GM19025 (cell line): ENCODE measurements around the gene CCDC150.
"Not testable (repeated sequence)": the region's sequence is repeated elsewhere in the genome, so short reads cannot be mapped to it uniquely, and the experiment has no call there.

Experiments
- ATAC-seq: cut with Tn5 transposase; IDR thresholded peaks from one replicate; pipeline ENCODE4 v1.9.1; 2021; ENCODE audit warnings: mild to moderate bottlenecking, low read depth, moderate library complexity; ENCODE audit not compliant: unreplicated experiment

Gene CCDC150

GRCh38 chr2:196630531-196630930 lies 9.0 kb upstream of the CCDC150 start:
- ATAC-seq = no peak

- ATAC-seq = no peak
Measured at GRCh38 chr2:196635156-196635555, 4.4 kb upstream of the CCDC150 start.

- no peak for ATAC-seq
Measured at GRCh38 chr2:196638765-196639164, 750 bp upstream of the CCDC150 start.

- ATAC-seq = no peak
Measured at GRCh38 chr2:196640031-196640548, 575 bp downstream of the CCDC150 start.

- no peak for ATAC-seq
Measured at GRCh38 chr2:196649202-196649601, 9.7 kb downstream of the CCDC150 start.

GRCh38 chr2:196651387-196652094 lies 12.0 kb downstream of the CCDC150 start:
- ATAC-seq = no peak

- no peak for ATAC-seq
Measured at GRCh38 chr2:196652869-196653268, 13.4 kb downstream of the CCDC150 start.

GRCh38 chr2:196653843-196654242 lies 14.3 kb downstream of the CCDC150 start:
- ATAC-seq = no peak

- ATAC-seq = no peak
Measured at GRCh38 chr2:196655761-196656160, 16.2 kb downstream of the CCDC150 start.

- no peak for ATAC-seq
Measured at GRCh38 chr2:196657333-196657732, 17.8 kb downstream of the CCDC150 start.

- no peak for ATAC-seq
Measured at GRCh38 chr2:196659844-196660243, 20.3 kb downstream of the CCDC150 start.

GRCh38 chr2:196660244-196660643 lies 20.7 kb downstream of the CCDC150 start:
- no peak for ATAC-seq

GRCh38 chr2:196670342-196670741 lies 30.8 kb downstream of the CCDC150 start:
- ATAC-seq = no peak

- no peak for ATAC-seq
Measured at GRCh38 chr2:196675963-196676362, 36.4 kb downstream of the CCDC150 start.

- ATAC-seq = no peak
Measured at GRCh38 chr2:196677404-196677803, 37.9 kb downstream of the CCDC150 start.

- no peak for ATAC-seq
Measured at GRCh38 chr2:196679368-196679767, 39.9 kb downstream of the CCDC150 start.

GRCh38 chr2:196681510-196681909 lies 42.0 kb downstream of the CCDC150 start:
- no peak for ATAC-seq

GRCh38 chr2:196685792-196686191 lies 46.3 kb downstream of the CCDC150 start:
- ATAC-seq = no peak

- not testable (repeated sequence) for ATAC-seq
Measured at GRCh38 chr2:196686737-196687136, 47.2 kb downstream of the CCDC150 start.

GRCh38 chr2:196696423-196697079 lies 57.0 kb downstream of the CCDC150 start:
- no peak for ATAC-seq

- ATAC-seq = no peak
Measured at GRCh38 chr2:196697825-196698224, 58.3 kb downstream of the CCDC150 start.

GRCh38 chr2:196702641-196703040 lies 63.1 kb downstream of the CCDC150 start:
- no peak for ATAC-seq
